GM12875 (cell line): ENCODE results near the gene ADAMTSL2.

Source experiments
- H3K4me3 ChIP-seq: one replicate; pipeline ENCODE4 v1.5.1; 2011; ENCODE audit warnings: low read depth, low read length, control low read depth
- TF ChIP-seq, protein P1 (sequence below): IDR thresholded peaks from 2 replicates; pipeline ENCODE4 v1.5.1; 2011; ENCODE audit warnings: low read depth, mild to moderate bottlenecking, control low read depth, inconsistent platforms, low read length, moderate library complexity, borderline replicate concordance; ENCODE audit not compliant: insufficient read depth

Gene ADAMTSL2

DNA sequence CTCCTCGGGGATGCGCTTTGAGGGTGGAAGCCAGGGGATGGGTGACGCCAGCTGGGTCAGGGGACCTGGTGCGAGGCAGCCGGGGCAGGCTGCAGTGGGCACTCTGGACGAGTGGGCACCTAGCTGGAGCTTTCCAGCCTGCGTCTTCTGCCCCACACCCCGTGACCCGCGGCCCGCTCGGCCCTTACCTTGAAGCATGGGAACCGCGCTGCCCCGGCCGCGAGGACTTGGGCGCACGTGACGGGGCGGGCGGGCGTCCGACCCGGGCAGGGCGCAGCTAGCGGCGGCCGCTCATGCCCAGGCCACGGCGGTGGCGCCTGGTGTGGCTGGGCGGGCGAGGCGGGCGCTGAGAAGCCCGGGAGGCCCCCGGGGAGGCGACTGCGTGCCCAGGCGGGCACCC lies 74.4 kb downstream of the ADAMTSL2 start:
- no peak overlapping the region for H3K4me3 ChIP-seq

GRCh38 chr9:133609311-133610098 lies 75.0 kb downstream of the ADAMTSL2 start, which contains the start of gene FAM163B:
Gene FAM163B, minus strand, starts transcription at chr9:133609389. Its CDS starts 29,166 bp downstream, at chr9:133580223.
- H3K4me3 ChIP-seq = no peak within 1 kb of the TSS
- TF ChIP-seq, protein P1, sequence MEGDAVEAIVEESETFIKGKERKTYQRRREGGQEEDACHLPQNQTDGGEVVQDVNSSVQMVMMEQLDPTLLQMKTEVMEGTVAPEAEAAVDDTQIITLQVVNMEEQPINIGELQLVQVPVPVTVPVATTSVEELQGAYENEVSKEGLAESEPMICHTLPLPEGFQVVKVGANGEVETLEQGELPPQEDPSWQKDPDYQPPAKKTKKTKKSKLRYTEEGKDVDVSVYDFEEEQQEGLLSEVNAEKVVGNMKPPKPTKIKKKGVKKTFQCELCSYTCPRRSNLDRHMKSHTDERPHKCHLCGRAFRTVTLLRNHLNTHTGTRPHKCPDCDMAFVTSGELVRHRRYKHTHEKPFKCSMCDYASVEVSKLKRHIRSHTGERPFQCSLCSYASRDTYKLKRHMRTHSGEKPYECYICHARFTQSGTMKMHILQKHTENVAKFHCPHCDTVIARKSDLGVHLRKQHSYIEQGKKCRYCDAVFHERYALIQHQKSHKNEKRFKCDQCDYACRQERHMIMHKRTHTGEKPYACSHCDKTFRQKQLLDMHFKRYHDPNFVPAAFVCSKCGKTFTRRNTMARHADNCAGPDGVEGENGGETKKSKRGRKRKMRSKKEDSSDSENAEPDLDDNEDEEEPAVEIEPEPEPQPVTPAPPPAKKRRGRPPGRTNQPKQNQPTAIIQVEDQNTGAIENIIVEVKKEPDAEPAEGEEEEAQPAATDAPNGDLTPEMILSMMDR = no peak

More for the DNA sequence above, 74.4 kb downstream of the ADAMTSL2 start:
- TF ChIP-seq, protein P1 = no peak

GRCh38 chr9:133610845-133611244 lies 76.3 kb downstream of the ADAMTSL2 start:
- H3K4me3 ChIP-seq = no peak overlapping the region
- TF ChIP-seq, protein P1 = no peak

DNA sequence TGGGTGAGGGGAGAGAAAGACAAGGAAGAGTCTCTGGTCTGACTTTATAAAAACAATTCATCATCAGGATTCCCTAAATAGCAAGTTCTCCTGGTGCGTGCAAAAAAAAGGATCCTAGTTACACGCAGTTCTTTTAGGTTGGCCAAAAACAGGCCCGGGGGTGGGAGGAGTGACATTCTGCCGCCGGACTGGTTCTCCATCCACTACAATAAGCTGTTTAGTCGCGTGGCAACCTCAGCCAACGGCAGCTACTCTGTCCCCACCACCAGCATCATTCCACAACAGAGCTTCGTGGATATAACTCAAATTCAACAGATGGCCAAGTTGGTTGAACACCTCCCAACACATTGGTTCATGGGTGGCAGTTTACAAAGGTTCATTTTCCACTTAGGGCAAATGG lies 77.5 kb downstream of the ADAMTSL2 start:
- H3K4me3 ChIP-seq = no peak overlapping the region
- TF ChIP-seq, protein P1 = no peak

- TF ChIP-seq, protein P1 = no peak
- no peak overlapping the region for H3K4me3 ChIP-seq
Observed at GRCh38 chr9:133612816-133613215, 78.3 kb downstream of the ADAMTSL2 start.

DNA sequence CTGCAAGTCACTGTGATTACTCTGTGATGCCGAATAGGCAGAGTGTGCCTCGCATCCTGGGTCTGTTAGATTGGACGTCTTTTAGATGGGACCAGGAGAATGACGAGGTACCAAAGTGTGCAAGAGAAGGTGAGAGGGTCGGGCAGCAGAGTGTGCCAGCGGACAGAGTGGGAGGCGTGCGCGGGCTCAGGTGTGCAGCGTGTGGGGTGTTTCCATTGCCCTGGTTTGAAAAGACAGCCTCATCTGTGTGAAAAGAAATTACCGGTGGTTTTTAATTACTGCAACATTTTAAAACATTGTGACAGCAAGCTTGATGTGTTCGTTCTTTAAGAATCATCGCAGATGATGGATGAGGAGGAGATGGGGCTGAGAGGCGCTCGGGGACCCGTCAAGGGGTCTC lies 78.9 kb downstream of the ADAMTSL2 start:
- TF ChIP-seq, protein P1 = no peak
- no peak overlapping the region for H3K4me3 ChIP-seq

DNA sequence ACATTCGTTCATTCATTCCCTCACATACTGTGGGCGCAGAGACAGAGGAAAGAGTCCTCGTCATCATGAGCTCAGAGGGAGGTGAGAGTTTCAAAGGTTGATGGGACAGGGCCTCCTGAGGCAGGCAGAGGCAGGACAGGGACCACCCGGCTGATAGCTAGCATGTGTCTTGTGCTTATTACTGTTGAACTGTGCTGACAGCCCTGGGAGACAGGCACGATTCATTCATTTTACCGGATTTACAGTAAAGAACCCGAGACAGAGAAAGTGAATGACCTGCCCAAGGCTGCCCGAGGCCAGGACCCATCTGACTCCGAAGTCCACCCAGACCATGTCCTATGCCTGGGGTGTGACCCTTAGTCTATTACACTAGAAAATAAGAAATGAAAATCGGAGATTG lies 79.6 kb downstream of the ADAMTSL2 start:
- H3K4me3 ChIP-seq = no peak overlapping the region
- TF ChIP-seq, protein P1 = no peak
